ENCODE data around the gene PLA2G6. TPM values are rescaled to one million over a fixed set of nuclear protein-coding genes. Genes with fewer than 3 reads are reported as not detected.

Gene PLA2G6
- total and polyA plus RNA-seq, 2 of the 13 experiments (the other 11 are each of a cell fraction or from before 2014, with no cell fraction given): 4.8 to 11.5 TPM

DNA sequence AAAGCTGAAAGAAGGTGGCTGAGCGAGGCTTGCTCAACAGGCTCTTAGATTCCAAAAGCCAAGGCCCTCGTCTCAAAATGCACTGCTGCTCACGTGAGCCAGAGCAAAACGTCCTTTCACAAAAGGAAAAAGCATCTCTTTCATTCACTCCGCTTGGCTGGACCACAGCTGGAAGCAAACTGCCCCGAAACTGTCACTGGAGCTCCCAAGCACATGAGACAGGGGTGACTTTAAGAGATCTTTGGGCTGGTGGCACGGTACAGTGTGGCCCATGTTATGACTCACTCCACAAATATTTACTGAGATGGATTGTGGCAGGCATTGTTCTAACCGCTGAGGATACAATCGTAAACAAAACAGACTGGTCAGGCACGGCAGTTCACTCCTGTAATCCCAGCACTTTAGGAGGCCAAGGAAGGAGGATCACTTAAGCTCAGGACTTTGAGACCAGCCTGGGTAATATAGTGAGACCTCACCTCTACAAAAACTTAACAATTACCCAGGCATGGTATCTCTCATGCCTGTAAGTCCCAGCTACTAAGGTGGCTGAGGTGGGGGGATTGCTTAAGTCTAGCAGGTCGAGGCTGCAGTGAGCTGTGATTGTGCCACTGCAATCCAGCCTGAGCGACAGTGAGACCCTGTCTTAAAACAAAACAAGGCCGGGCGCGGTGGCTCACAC, 3.6 kb downstream of the PLA2G6 start (continued):
- TF ChIP-seq, protein P1, sequence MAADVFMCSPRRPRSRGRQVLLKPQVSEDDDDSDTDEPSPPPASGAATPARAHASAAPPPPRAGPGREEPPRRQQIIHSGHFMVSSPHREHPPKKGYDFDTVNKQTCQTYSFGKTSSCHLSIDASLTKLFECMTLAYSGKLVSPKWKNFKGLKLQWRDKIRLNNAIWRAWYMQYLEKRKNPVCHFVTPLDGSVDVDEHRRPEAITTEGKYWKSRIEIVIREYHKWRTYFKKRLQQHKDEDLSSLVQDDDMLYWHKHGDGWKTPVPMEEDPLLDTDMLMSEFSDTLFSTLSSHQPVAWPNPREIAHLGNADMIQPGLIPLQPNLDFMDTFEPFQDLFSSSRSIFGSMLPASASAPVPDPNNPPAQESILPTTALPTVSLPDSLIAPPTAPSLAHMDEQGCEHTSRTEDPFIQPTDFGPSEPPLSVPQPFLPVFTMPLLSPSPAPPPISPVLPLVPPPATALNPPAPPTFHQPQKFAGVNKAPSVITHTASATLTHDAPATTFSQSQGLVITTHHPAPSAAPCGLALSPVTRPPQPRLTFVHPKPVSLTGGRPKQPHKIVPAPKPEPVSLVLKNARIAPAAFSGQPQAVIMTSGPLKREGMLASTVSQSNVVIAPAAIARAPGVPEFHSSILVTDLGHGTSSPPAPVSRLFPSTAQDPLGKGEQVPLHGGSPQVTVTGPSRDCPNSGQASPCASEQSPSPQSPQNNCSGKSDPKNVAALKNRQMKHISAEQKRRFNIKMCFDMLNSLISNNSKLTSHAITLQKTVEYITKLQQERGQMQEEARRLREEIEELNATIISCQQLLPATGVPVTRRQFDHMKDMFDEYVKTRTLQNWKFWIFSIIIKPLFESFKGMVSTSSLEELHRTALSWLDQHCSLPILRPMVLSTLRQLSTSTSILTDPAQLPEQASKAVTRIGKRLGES (CRISPR knock-in tag; IDR thresholded peaks at IDR 0.05; ENCODE audit: borderline replicate concordance): no peak
- TF ChIP-seq ZNF101 (CRISPR knock-in tag; IDR thresholded peaks at IDR 0.05; ENCODE audit: borderline replicate concordance, low read depth): no peak
- TF ChIP-seq, protein P2, sequence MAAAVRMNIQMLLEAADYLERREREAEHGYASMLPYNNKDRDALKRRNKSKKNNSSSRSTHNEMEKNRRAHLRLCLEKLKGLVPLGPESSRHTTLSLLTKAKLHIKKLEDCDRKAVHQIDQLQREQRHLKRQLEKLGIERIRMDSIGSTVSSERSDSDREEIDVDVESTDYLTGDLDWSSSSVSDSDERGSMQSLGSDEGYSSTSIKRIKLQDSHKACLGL (CRISPR knock-in tag; IDR thresholded peaks at IDR 0.05): 0 out of 2 replicates have a peak, but pooled peaks have one; percentile 37
- TF ChIP-seq ZNF549 (CRISPR knock-in tag; IDR thresholded peaks at IDR 0.05): no peak
- TF ChIP-seq, protein P3, sequence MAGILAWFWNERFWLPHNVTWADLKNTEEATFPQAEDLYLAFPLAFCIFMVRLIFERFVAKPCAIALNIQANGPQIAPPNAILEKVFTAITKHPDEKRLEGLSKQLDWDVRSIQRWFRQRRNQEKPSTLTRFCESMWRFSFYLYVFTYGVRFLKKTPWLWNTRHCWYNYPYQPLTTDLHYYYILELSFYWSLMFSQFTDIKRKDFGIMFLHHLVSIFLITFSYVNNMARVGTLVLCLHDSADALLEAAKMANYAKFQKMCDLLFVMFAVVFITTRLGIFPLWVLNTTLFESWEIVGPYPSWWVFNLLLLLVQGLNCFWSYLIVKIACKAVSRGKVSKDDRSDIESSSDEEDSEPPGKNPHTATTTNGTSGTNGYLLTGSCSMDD (CRISPR knock-in tag; IDR thresholded peaks at IDR 0.05): no peak
- TF ChIP-seq, protein P4, sequence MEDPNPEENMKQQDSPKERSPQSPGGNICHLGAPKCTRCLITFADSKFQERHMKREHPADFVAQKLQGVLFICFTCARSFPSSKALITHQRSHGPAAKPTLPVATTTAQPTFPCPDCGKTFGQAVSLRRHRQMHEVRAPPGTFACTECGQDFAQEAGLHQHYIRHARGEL (CRISPR knock-in tag; IDR thresholded peaks at IDR 0.05): no peak
- no peak for TF ChIP-seq KDM5A (IDR thresholded peaks at IDR 0.05; ENCODE audit: borderline replicate concordance, low read length)
- 0 out of 2 replicates have a peak, but pooled peaks have one; percentile 62 for TF ChIP-seq ZNF441 (CRISPR knock-in tag; IDR thresholded peaks at IDR 0.05; ENCODE audit: borderline replicate concordance)
- TF ChIP-seq TCF7L2 (IDR thresholded peaks at IDR 0.05; ENCODE audit: low read depth, low read length): no peak
- 0 out of 2 replicates have a peak, but pooled peaks have one; percentile 30 for TF ChIP-seq ZNF205 (CRISPR knock-in tag; IDR thresholded peaks at IDR 0.05)
- TF ChIP-seq ZBTB38 (CRISPR knock-in tag; IDR thresholded peaks at IDR 0.05): no peak
- TF ChIP-seq RELA (CRISPR knock-in tag; IDR thresholded peaks at IDR 0.05): no peak
- TF ChIP-seq, protein P5, sequence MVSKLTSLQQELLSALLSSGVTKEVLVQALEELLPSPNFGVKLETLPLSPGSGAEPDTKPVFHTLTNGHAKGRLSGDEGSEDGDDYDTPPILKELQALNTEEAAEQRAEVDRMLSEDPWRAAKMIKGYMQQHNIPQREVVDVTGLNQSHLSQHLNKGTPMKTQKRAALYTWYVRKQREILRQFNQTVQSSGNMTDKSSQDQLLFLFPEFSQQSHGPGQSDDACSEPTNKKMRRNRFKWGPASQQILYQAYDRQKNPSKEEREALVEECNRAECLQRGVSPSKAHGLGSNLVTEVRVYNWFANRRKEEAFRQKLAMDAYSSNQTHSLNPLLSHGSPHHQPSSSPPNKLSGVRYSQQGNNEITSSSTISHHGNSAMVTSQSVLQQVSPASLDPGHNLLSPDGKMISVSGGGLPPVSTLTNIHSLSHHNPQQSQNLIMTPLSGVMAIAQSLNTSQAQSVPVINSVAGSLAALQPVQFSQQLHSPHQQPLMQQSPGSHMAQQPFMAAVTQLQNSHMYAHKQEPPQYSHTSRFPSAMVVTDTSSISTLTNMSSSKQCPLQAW (CRISPR knock-in tag; IDR thresholded peaks at IDR 0.05): peak; percentile 83
- peak; percentile 81 for TF ChIP-seq DPF2 (CRISPR knock-in tag; IDR thresholded peaks at IDR 0.05; ENCODE audit: borderline replicate concordance, low read depth)
- no peak for TF ChIP-seq TBP (CRISPR knock-in tag; IDR thresholded peaks at IDR 0.05)
- TF ChIP-seq, protein P6, sequence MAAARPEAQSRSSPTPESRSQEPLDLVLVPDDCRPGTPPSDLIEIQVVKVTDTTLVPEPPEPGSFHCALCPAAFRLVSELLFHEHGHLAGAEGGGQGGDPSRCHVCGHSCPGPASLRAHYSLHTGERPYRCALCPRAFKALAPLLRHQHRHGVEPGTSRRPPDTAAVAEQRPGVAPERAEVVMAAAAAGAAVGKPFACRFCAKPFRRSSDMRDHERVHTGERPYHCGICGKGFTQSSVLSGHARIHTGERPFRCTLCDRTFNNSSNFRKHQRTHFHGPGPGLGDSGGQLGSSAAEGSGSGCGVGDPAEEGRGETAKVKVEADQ (CRISPR knock-in tag; IDR thresholded peaks at IDR 0.05; ENCODE audit: borderline replicate concordance): no peak
- TF ChIP-seq ZNF761 (CRISPR knock-in tag; conservative IDR thresholded peaks at IDR 0.05): no peak
- TF ChIP-seq, protein P7, sequence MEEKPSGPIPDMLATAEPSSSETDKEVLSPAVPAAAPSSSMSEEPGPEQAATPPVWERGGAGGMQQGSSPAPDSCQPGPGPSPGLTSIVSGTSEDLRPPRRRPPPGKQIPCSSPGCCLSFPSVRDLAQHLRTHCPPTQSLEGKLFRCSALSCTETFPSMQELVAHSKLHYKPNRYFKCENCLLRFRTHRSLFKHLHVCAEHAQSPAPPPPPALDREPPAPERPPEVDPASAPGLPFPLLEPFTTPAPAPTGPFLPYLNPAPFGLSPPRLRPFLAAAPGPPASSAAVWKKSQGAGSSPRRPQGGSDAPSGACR (CRISPR knock-in tag; IDR thresholded peaks at IDR 0.05): peak; percentile 59; the same call in 1 of the 2 replicates
- TF ChIP-seq ZNF713 (CRISPR knock-in tag; IDR thresholded peaks at IDR 0.05): no peak
- TF ChIP-seq ASH2L (IDR thresholded peaks at IDR 0.05; ENCODE audit: insufficient read length, low read depth, low read length): peak; percentile 55
- TF ChIP-seq ZNF839 (CRISPR knock-in tag; IDR thresholded peaks at IDR 0.05; ENCODE audit: borderline replicate concordance): no peak
- TF ChIP-seq KLF13 (CRISPR knock-in tag; IDR thresholded peaks at IDR 0.05): no peak
